Ramos (cell line): ENCODE measurements around the gene EBP.
"Not testable (repeated sequence)": the region's sequence is repeated elsewhere in the genome, so short reads cannot be mapped to it uniquely, and the experiment has no call there.

Experiments
- in situ Hi-C: fragments of 300-500 bp; cut with MboI; formaldehyde crosslinking; loops from one replicate; pipeline ENCODE4 v1.14.3; 2022; ENCODE audit warnings: low sequenced_read_pairs; ENCODE audit not compliant: unreplicated experiment

Gene EBP

DNA sequence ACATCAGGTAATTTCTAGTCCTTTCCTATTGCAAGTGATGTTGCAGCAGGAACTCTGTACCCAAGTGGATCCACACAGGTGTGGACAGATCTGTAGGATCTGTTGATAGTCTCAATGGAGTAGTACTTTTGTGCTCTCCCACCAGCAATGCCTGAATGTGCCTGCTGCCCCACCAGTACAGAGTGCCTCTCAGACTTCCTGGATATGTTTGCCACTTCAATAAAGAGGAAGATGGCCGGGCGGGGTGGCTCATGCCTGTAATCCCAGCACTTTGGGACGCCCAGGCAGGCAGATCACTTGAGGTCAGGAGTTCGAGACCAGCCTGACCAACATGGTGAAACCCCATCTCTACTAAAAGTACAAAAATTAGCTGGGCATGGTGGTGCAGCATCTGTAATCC is 2.1 kb upstream of the EBP start:
- in situ Hi-C loops: loop anchor here (25.0 kb wide), 1 partner anchor 432 kb away; no protein-coding TSS in a partner anchor

DNA sequence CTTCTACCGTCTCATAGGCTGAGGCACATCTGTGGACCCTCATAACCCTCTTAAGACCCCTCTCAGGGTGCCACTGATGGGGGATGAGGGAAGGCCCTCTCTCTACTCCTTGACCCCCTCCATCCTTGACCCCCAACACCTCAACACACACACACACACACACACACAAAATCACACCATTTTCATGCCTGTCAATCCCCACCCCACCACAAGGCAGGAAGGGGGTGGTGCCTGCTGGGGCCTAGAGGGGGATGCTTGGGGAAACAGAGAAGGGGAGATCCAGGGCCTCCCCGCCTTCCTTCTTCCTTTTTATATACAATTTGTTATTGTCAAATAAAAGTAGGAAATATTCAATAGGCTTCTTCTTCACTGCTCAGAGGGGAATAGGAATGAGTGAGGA is 1.2 kb upstream of the EBP start:
- in situ Hi-C loops: loop anchor here (25.0 kb wide), 1 partner anchor 433 kb away; no protein-coding TSS in a partner anchor

DNA sequence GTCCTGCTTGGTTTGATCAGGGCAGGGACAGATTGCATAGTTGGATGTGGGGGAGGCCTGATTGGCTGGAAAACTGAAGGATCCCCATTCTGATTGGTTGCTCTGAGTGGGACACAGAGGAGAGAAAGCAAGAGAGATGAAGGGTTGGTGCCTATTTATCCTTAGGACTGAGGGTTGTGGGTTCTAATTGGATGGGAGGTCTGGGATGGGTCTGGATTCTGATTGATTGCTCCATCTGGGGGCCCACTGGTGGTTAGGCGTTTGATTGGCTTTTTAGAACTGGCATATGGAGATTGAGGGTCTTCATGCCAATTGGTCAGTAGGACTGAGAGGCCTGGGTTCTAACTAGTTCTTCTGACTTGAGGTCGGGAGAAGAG is 644 bp upstream of the EBP start:
- in situ Hi-C loops: loop anchor here (25.0 kb wide), 1 partner anchor 434 kb away; no protein-coding TSS in a partner anchor

DNA sequence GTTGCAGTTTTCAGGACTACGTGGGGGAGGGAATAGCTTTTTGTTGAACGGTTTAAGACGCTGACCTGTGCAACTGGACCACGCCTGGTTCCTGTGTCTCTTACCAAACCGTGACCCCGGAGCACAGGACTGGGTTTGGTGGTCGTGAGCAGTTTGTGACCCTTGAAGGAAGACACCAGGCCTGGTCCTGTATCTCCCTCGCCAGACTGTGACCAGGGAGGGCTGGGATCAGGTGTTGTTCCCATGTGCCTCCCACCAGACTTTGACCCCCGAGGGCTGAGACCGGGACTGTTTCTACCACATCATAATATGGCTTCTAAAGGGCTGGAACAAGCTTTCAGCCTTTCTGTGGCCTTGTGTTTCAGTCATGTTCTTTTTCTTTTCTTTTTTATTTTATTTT is 683 bp downstream of the EBP start:
- in situ Hi-C loops: loop anchor here (25.0 kb wide), 1 partner anchor 435 kb away; no protein-coding TSS in a partner anchor

DNA sequence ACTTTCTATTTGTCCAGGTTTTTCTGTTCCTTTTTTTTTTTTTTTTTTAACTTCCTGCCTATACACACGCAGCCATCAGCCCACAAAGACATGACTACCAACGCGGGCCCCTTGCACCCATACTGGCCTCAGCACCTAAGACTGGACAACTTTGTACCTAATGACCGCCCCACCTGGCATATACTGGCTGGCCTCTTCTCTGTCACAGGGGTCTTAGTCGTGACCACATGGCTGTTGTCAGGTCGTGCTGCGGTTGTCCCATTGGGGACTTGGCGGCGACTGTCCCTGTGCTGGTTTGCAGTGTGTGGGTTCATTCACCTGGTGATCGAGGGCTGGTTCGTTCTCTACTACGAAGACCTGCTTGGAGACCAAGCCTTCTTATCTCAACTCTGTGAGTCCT is 2.1 kb downstream of the EBP start:
- in situ Hi-C loops: loop anchor here (25.0 kb wide), 1 partner anchor 436 kb away; no protein-coding TSS in a partner anchor

DNA sequence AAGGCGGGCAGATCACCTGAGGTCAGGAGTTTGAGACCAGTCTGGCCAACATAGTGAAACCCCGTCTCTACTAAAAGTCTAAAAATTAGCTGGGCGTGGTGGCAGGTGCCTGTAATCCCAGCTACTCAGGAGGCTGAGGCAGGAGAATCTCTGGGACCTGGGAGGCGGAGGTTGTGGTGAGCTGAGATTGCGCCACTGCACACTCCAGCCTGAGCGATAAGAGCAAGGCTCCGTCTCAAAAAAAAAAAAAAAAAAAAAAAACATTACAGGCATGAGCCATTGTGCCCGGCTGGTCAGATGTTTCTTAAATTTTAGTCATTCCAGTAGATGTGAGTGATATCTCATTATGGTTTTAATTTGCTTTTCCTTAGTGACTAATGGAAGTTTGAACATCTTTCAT is 4.2 kb downstream of the EBP start:
- in situ Hi-C loops: not testable (repeated sequence)

DNA sequence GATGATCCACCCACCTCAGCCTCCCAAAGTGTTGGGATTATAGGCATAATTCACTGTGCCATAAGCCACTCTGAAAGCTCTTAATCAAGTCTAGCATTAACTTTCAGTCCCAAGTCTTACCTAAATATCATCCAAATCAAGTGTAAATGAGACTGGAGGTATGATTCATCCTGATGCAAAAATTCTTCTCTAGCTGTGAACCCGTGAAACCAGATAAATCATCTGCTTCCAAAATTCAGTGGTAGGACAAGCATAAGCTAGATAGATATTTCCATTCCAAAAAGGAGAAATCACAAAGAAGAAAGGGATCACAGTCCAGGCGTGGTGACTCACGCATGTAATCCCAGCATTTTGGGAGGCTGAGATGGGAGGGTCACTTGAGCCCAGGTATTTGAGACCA is 9.1 kb downstream of the EBP start:
- in situ Hi-C loops: no loop called here

DNA sequence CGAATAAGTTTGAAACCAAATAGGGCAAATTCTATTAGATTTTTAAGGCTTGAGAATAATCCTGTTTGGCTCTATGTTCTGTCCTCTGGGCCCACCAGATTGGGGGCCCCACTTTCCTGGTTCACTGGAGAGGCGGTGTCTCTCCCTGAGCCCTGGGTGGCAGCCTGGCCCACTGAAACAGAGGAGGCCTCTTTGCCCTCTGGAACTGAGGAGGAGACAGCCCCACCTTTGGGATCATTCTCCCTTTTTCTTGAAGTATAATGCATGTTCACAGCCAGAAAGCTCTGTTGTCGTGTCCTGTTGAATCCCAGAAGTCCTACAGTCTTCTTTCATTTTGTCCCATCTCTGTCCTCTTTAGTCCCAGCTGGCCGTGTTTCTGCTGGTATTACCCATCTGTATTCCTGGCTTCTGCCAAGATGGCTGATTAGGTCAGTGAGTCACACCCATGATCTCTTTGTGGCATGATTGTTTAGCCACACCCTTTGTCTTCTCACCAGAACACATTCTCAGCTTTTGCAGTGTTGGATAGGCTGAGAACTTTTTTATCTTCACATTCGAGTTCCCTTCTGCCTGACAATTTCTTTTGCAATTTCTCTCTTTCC is 9.9 kb downstream of the EBP start:
- in situ Hi-C loops: no loop called here

DNA sequence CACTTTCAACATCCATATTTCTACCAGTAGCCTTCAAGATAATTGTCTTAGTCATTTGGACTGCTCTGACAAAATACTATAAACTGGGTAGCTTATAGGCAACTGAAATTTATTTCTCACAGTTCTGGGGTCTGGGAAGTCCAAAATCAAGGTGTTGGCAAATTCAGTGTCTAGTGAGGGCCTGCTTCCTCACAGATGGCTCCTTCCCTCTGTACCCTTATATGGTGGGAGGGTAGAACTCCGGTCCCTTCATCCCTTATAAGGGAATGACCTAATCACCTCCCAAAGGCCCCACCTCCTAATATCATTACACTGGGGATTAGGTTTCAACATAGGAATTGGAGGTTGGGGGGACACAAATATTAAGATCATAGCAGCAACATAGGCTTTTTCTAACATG is 10.6 kb downstream of the EBP start:
- in situ Hi-C loops: no loop called here

DNA sequence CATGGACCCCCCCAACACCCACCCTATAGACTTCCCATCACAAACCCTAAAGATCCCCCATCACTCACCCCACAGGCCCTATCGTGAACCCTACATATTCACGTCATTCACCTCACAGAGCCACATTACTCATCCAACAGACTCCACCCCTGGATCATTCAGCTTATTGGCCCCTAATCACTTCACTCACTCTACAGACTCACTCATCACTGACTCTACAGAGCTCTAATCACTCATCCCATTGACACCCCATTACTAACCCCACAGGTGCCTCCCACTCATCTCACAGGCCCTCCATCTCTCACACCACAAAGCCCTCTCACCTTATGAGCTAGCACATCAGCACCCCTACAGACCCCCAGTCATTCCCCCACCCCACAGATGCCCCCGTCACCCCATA is 11.6 kb downstream of the EBP start:
- in situ Hi-C loops: no loop called here

DNA sequence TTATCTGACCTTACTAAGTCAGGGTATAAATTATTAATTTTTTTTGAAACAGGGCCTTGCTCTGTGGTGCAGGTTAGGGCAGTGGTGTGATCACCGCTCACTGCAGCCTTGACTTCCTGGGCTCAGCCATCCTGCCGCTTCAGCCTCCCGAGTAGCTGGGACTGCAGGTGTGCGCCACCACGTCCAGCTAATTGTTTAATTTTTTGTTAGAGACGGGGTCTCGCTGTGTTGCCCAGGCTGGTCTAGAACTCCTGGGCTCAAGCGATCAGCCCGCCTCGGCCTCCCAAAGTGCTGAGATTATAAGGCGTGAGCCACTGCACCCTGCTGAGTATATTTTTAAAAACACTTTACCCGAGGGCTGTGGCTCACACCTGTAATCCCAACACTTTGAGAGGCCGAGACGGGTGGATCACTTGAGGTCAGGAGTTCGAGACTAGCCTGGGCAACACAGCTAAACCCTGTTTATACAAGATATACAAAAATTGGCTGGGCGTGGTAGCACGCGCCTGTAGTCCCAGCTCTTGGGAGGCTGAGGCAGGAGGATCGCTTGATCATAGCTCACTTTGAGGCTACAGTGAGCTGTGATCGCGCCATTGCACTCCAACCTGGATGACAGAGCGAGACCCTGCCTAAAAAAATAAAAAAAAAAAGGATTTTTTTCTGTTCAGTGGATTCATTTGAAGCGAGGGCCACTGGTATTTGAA is 17.2 kb downstream of the EBP start:
- in situ Hi-C loops: no loop called here

DNA sequence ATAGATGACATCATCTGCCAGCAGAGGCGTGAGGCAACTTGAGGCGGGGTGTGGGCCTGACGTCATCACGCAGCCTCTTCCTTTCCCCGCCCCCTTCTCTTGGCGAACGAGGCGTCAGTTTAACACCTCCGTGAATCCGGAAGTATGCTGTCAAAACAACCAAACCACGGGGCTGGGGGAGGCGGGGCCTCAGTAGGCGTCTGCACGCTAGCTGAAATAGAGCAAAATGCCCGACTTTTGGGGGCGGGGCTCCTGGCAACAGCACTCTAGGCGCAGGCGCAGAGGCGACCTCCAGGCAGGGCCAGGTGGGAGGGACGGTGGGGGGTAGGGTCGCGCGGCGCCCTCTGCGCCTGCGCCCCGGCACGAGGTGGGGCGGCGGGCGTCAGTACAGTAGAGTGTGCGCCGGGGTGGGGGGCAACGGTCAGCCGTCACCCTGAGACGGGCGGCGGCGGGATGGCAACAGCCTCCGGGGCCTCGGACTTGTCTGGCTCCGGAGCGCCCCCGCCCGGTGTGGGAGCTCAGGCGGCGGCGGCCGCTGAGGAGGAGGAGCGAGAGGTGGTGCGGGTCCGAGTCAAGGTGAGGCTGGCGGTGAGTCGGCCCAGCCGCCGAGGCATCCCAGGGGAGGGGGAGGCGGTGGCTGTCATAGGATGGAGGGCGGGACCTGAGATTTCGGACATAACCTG is 17.9 kb downstream of the EBP start, which contains the start of gene TBC1D25:
TBC1D25 (plus strand) TSS at position 370 of the 683 bp plus-strand sequence; CDS start at position 454, 84 bp downstream.
- in situ Hi-C loops: no loop called here

DNA sequence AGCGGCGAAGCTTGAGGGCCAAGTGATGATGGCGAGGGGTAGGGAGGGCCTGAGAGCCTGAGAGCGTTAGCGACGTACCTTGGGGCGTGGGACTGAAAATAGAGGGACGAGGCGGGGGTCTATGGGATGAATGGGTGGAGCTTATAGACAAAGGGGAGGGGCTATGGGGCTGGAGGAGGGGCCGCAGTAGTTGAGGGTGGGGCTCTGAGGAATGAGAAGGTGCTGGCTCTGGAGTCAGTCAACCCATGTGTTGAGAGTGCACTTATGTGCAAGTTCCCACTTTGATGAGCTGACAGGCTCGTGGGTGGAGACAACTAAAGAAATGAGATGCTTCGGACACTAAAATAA is 18.4 kb downstream of the EBP start:
- in situ Hi-C loops: no loop called here

DNA sequence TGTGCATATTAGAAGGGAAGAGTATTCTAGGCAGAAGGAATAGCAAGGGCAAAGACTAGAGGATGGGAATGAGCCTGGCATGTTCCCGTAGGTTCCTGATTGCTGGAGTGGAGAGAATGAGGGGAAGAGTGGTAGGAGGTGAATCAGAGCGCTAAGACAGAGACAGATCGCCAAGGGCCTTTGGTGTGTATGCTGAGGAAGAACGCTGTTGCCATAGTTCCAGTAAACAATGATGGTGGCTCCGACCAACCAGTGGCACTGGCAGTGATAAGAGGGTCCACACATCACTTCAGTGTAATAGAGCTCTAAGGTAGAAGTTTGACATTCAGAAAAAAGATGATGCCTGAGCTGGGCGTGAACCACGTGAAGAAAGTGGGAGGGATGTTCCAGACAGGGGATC is 18.9 kb downstream of the EBP start:
- in situ Hi-C loops: no loop called here

DNA sequence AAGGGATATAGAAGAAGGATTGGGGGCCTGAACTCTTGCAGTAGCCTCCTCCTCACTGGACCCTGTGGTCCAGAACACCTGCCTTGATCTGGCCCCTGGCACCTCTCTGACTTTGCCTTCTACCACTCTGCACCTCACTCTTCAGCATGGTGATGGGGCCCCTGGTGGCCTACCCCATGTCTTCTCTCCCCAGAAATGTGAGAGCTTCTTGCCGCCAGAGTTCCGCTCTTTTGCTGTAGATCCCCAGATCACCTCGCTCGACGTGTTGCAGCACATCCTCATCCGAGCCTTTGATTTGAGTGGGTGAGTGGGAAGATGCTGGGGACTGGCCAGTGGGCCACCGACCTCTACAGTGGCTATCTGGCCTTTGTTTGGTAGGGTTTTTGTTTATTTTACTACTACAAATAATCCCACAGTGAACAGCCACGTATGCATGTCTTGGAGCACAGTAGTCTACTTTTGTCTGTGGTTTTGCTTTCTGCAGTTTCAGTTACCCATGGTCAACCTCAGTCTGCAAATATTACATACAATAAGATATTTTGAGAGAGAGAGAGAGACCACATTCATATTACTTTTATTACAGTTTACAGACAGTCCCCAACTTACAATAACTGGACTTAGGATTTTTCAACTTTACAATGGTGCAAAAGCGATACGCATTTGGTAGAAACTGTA is 19.7 kb downstream of the EBP start:
- in situ Hi-C loops: no loop called here

DNA sequence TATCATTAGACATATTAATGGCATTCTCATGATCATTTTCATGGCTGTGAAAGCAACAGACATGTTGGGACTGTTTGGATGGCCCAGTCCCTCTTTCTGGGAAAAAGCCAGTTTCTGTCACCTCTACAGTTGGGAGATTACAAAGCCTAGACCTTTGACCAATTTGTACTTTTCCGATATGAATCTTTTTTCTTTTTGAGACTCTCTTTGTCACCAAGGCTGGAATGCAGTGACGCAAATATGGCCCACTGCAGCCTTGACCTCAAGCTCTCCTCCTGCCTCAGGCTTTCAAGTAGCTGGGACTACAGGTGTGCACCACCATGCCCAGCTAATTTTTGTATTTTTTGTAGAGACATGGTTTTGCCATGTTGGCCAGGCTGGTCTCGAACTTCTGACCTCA is 27.3 kb downstream of the EBP start:
- in situ Hi-C loops: no loop called here

DNA sequence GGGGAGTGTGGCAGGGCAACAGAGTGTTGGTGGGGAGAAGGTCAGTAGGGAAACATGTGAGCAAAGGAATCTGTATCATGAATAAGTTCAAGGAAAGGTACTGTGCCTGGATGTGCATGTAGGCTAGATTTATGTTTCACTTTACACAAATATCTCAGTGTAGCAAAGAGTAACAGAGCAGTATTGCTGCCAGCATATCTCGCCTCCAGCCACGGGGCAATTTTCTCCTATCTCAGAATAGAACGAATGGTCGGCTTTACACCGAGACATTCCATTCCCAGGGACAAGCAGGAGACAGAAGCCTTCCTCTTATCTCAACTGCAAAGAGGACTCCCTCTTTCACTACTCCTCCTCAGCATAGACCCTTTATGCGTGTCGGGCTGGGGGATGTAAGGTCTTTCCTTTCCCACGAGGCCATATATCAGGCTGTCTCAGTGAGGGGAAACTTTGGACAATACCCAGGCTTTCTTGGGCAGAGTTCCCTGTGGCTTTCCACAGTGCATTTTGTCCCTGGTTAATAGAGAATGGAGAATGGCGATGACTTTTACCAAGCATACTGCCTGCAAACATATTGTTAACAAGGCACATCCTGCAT is 34.2 kb downstream of the EBP start:
- in situ Hi-C loops: not testable (repeated sequence)

DNA sequence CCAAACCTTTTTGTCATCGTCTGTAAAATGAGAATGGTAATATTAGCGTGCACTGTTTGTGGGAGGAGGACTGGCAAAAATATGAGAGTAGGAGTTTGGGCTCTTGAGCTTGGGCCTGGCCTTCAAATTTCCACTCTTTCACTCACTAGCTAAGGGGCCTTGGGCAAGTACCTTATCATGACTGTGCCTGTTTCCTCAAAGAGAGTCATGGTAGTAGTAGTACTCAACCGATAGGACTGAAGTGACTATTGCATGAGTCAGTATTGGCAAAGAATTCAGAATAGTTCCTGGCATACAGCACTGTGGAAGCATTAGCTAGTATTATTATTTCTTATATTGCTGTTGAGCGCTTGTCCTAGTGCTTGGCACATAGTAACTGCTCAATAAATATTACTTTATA is 36.7 kb downstream of the EBP start:
- in situ Hi-C loops: no loop called here

DNA sequence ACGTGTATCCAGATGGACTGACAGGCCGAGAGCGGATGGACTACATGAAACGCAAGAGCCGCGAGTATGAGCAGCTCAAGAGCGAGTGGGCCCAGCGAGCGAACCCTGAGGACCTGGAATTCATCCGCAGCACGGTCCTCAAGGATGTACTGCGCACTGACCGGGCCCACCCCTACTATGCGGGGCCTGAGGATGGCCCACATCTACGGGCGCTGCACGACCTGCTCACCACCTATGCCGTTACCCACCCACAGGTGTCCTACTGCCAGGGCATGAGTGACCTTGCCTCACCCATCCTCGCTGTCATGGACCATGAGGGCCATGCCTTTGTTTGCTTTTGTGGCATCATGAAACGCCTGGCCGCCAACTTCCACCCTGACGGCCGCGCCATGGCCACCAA is 38.0 kb downstream of the EBP start:
- in situ Hi-C loops: no loop called here

DNA sequence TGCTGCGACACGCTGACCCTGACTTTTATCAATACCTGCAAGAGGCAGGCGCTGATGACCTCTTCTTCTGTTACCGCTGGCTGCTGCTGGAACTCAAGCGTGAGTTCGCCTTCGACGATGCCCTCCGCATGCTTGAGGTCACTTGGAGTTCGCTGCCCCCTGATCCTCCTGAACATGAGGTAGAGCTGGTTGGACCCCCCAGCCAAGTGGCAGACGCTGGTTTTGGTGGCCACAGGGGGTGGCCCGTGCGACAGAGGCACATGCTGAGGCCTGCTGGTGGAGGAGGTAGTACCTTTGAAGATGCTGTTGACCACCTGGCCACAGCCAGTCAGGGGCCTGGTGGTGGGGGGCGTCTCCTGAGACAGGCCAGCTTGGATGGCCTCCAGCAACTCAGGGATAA is 38.4 kb downstream of the EBP start:
- in situ Hi-C loops: no loop called here

DNA sequence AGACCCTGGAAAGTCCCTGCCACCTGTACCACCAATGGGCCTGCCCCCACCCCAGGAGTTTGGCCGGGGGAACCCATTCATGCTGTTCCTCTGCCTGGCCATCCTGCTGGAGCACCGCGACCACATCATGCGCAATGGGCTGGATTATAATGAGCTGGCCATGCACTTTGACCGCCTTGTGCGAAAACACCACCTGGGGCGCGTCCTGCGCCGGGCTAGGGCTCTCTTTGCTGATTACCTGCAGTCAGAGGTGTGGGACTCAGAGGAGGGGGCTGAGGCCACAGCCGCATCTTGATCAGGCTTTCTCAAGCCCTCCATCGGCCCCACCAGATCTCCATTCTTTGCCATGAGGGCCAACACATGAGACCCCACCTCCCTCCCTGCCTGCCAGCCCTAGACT is 39.1 kb downstream of the EBP start:
- in situ Hi-C loops: no loop called here
